Mesenteric fat pad (tissue), 1 donor: ENCODE data around the gene MAGI2. TPM values are rescaled to one million over a fixed set of nuclear protein-coding genes. Genes with fewer than 3 reads are reported as not detected.

ENCODE experiments used
- DNase-seq: peaks from one replicate; pipeline ENCODE4 v3.0.0-alpha.2; 2020; ENCODE audit warnings: low spot score
- total RNA-seq: library from RNA; stranded (reverse); fragmentation: NEBNext Ultra II Directional; extraction: Animal tissue kit (Norgen Biotek cat#: 25700); gene quantifications from one replicate; pipeline ENCODE4 v1.2.1, GENCODE V29; 2021
- donor health status: DM: yes; HTN: yes; CAD: no.

MAGI2 gene
- total RNA-seq, 1 donor from 2014 or later: 9.7 TPM

GRCh38 chr7:79381921-79382320 is 71.5 kb downstream of the MAGI2 start:
- no peak for DNase-seq

- DNase-seq: no peak
These were observed 76.4 kb downstream of the MAGI2 start for GRCh38 chr7:79377097-79377496.

- no peak for DNase-seq
These were observed 77.0 kb downstream of the MAGI2 start for GRCh38 chr7:79376299-79377025.

DNA sequence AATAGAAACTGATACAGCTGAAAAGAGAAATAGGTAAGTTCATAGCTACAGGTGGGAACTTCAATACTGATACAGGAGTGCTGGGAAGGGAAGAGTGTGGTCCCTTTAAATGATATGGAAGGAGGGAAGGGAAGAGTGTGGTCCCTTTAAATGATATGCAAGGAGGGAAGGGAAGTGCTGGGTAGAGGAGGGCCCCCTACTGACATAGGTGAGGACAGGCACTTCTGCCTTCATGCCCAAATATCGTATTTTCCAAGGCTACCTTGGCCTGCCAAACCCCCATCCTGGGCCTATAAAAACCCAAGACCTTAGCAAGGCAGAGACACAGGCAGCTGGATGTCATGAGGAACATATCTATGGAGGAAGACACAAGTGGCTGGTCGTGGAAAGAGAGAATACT is 92.3 kb downstream of the MAGI2 start:
- DNase-seq: no peak

- DNase-seq: no peak
These were observed 93.6 kb downstream of the MAGI2 start for GRCh38 chr7:79359827-79360226.

- DNase-seq: no peak
These were observed 96.4 kb downstream of the MAGI2 start for GRCh38 chr7:79357101-79357500.

GRCh38 chr7:79353720-79354468 is 99.6 kb downstream of the MAGI2 start:
- no peak for DNase-seq

GRCh38 chr7:79352323-79352722 is 101.1 kb downstream of the MAGI2 start:
- DNase-seq: no peak

GRCh38 chr7:79347351-79347750 is 106.1 kb downstream of the MAGI2 start:
- no peak for DNase-seq

DNA sequence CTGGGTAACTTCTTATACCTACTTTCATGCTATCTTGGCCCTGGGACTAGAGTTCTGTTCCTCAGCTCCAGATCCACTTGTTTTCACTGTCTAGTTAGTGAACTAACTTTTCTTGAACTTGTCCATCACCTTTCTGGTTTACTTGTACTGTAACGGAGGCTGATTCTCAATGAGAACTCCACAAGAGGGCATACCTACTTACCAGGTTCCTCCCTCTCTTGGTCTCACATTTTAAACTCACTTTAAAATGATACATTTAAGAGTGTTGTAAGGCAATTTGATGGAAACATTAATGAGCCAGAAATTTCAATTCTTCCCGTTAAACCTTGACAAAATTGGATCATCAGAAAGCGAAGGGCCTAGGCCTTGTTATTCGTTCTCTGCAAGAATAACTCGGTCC is 111.6 kb downstream of the MAGI2 start:
- no peak for DNase-seq

GRCh38 chr7:79340212-79340611 is 113.3 kb downstream of the MAGI2 start:
- DNase-seq: no peak

DNA sequence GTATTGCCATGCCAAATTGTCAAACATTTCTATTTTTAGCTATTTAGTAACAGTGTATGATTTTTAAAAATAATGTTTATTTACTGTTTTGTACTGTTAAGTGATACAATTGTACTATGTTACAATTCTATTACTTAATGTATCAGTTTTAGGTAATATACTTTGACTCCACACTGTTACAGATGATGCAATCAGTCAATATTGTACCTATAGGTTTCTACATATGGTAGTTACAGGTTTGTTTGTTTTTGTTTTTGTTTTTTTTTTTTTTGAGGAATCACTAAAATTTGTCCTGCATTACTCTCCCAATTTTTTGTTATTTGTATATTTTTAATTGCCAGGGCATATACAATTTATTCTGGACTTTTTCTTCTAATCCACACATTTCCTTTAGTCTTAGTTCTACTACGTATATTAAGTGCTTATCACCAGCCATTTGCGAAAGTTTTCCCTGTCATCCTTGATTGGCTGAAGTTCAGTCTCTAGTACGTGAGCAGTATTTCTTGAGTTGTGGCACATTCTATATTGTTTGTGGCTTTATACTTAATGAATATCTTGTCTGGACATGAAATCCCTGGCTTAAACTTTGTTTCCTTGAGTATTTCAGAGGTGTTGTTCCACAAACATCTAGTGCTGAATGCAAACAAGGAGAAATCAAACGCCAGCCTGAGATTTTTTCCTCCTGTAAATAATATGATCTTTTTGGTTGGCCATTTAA is 114.1 kb downstream of the MAGI2 start:
- DNase-seq: no peak

DNA sequence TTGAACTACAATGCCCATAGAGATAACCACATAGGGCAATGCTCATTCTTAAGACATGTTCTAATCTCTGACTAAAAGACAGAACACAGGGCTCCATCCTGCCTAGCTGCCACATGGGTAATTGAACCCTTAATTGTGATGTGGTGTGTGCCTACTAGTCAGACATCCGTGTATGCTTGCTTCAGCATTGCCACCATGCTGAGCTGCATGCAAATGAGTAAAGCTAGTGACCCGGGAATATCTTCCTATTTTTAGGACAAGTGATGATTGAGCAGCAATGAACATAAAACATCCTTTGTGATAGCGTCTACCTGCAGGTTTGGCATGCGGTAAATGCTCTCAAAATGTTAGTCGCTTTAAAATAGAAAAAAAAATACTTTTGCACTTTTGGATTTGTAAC is 115.8 kb downstream of the MAGI2 start:
- DNase-seq: no peak

- no peak for DNase-seq
These were observed 118.6 kb downstream of the MAGI2 start for GRCh38 chr7:79334841-79335240.

GRCh38 chr7:79334334-79334733 is 119.1 kb downstream of the MAGI2 start:
- no peak for DNase-seq

DNA sequence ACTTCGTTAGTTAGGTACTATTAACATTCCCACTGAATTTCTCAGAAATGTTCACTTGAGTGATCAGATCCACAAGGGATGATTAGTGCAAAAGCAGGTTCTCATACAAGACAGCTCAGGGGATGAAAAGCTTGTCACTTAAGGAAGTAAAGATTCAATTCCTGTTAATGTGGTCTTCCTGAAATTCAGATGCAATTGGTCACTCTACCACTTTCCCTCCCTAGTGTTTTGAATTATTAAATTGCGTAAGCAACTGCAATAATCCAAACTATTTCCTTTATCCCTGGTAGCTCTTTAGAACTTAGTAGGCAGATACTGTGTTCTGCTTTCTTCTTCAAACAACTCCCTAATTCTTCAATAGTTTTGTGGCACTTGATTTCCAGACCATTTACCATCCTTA is 121.4 kb downstream of the MAGI2 start:
- DNase-seq: no peak

DNA sequence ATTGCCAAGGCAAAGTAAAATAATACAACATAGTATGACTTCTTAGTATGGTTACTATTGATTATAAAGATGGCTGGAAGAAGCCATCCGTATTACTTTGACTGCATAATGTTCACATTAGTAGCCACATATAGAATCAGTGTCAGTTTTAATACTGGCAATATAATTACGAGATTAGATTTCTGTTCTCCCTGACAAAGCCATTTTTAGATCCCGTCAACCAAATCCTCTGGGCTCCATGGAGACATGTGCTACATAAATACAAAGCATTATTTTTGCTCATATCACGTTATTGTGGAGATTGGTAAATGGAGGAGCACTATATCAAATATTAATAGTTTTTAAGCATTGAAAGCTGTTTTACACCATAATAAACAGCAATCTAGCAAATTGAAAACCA is 124.0 kb downstream of the MAGI2 start:
- DNase-seq: no peak

DNA sequence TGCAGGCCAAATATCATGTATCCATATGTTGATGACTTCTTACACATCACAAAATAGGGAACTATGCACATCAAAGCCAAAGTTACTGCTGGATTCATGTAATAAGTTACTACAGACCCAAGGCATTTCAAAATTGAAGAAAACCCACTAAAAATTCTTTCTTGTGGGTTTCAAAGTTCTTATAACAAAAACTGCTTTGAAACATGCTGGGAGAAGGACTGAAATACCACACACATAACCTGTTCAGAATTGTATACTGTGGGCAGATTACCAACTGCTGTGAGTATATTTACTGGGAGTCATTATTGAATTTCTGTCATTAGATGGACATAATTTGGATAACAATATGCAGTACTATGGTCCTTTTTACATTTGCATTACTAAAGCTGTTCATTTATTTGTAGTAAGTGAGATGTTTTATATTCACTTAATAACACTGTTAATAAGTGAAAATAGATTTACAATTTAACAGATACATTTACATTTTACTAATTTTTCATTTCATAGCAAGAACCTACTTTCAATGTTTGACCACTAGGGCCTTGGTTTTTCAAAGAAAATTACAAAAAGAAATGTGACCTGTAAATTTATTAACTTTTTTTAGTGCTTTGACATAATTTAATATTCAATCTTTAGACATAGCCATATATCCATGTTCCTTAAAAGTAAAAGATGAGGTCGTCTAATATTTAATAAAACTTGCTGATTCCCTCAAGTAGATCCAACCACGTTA is 132.6 kb downstream of the MAGI2 start:
- DNase-seq: no peak

GRCh38 chr7:79319369-79319768 is 134.1 kb downstream of the MAGI2 start:
- DNase-seq: no peak

DNA sequence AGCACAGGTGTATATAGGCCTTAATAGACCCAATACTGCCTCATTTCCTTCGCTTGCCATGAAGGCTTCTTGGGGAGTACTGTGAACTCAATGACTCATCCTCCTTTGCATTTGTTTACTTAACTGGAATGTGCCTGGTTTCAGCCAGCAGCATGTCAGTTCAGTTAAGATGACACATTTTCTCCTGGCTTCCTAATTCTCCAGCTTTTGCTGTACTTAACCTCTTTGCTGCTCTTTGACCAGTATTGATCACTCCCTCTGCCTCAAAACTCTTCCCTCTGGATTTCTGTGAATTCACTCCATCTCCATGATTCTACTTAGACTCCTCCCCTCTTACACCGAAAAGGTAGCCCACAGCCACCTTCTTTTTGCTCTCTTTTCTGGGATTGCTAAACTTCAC is 135.7 kb downstream of the MAGI2 start:
- DNase-seq: no peak

DNA sequence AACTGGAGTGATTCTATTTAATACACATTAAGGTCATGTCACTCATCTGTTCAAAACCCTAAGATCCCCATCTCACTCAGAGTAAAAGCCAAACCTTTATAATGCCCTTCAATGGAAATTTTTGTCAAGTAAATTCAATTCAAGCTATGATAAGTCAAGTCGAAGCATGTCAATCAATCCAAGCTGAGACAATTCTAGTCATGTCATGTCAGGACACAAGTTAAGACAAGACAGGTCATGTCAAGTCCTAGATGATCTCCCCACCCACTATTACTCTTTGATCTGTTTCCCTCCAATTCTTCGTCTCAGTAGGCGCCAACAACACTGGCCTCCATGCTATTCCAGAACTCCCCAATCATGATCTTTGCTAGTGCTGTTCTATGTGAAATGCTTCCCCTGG is 141.4 kb downstream of the MAGI2 start:
- DNase-seq: no peak

DNA sequence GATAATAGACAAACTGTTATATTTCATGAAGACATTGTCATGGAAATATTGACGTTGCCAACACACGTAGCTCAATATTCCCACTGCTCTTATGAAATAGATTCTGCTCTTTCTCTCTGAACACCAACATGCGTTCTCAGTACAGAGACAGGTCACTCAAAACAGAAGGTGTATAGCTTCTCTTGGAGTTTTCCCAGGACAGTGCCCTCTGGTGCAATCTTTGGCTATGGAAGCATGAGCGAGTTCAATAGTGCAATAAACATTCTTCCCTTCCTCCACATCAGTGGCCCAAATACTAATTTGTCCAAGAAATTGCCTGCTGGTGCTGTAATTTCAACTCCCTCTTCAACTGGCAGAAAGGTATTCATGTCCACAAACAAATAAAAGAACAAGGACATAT is 145.3 kb downstream of the MAGI2 start:
- no peak for DNase-seq
